ENCODE data around the gene CACNB4. TPM values are rescaled to one million over a fixed set of nuclear protein-coding genes. Genes with fewer than 3 reads are reported as not detected.
"Not testable (repeated sequence)": the region's sequence is repeated elsewhere in the genome, so short reads cannot be mapped to it uniquely, and the experiment has no call there.

Gene CACNB4
- total RNA-seq, 4 donors from 2014 or later = 0.20 to 1.6 (median 0.90) TPM

- Histone ChIP-seq H3K4me3 (no peak overlapping the region), H3K9me3 (no peaks in the 10 kb centered on the region), H3K36me3 (no peaks in the 10 kb centered on the region), H3K27ac (no peak overlapping the region), H3K4me1 (no peaks in the 10 kb centered on the region), H3K27me3 (no peaks in the 10 kb centered on the region)
- in situ Hi-C loops (cut with MboI; ENCODE audit: low pct_ligation_motif_present in 1 of 4, low pct_unique_long_range_greater_than_20kb in 1 of 4, low sequenced_read_pairs in 3 of 4) = no loop called here
- 69 to 72% methylated on average over 4 of the region's 4 CpGs for WGBS, 2 donors (ENCODE audit: low coverage in 1 of 2)
- intact Hi-C loops (cut with DNase I; ENCODE audit: low total_unique reads) = no loop called here
- TF ChIP-seq, protein P1, sequence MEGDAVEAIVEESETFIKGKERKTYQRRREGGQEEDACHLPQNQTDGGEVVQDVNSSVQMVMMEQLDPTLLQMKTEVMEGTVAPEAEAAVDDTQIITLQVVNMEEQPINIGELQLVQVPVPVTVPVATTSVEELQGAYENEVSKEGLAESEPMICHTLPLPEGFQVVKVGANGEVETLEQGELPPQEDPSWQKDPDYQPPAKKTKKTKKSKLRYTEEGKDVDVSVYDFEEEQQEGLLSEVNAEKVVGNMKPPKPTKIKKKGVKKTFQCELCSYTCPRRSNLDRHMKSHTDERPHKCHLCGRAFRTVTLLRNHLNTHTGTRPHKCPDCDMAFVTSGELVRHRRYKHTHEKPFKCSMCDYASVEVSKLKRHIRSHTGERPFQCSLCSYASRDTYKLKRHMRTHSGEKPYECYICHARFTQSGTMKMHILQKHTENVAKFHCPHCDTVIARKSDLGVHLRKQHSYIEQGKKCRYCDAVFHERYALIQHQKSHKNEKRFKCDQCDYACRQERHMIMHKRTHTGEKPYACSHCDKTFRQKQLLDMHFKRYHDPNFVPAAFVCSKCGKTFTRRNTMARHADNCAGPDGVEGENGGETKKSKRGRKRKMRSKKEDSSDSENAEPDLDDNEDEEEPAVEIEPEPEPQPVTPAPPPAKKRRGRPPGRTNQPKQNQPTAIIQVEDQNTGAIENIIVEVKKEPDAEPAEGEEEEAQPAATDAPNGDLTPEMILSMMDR (IDR thresholded peaks at IDR 0.05) = no peak
- TF ChIP-seq POLR2A (IDR thresholded peaks at IDR 0.05) = no peak
- TF ChIP-seq POLR2AphosphoS5 (IDR thresholded peaks at IDR 0.05) = no peak
- TF ChIP-seq EP300 (IDR thresholded peaks at IDR 0.05; ENCODE audit: low read depth) = no peak
- no peak for DNase-seq
Measured at GRCh38 chr2:151795646-151796240, 303.1 kb downstream of the CACNB4 start.

DNA sequence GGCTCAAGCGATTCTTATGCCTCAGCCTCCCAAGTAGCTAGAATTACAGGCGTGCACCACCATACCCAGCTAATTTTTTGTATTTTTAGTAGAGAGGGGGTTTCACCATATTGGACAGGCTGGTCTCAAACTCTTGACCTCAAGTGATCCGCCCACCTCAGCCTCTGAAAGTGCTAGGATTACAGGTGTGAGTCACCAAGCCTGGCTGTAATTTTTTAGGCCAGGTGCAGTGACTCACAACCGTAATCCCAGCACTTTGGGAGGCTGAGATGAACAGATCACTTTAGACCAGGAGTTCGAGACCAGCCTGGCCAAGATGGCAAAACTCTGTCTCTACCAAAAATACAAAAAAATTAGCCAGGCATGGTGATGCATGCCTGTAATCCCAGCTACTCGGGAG is 304.4 kb downstream of the CACNB4 start:
- DNase-seq; H3K27me3 ChIP-seq; H3K4me3 ChIP-seq; intact Hi-C loops (cut with DNase I; ENCODE audit: low total_unique reads); H3K27ac ChIP-seq; H3K36me3 ChIP-seq; H3K9me3 ChIP-seq; H3K4me1 ChIP-seq; in situ Hi-C loops (cut with MboI; ENCODE audit: low pct_ligation_motif_present in 1 of 4, low pct_unique_long_range_greater_than_20kb in 1 of 4, low sequenced_read_pairs in 3 of 4): not testable (repeated sequence)
- 96 to 97% methylated on average over 4 to 6 of the region's 6 CpGs for WGBS, 2 donors (ENCODE audit: low coverage in 1 of 2)

DNA sequence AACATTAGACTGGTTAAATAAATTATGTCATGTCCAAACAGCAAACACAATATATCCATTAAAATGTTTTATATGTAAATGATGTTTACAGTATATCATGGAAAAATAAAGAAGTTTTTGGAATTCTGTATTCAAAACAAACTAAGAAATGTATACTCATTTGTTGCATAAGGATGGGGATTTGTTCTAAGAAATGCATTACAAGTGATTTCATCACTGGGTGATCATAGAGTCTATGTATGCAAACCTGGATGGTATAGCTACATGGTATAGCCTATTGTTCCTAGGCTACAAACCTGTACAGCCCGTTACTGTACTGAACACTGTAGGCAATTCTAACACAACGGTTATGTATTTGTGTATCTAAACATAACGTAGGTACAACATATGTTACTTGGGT is 305.7 kb downstream of the CACNB4 start:
- in situ Hi-C loops (cut with MboI; ENCODE audit: low pct_ligation_motif_present in 1 of 4, low pct_unique_long_range_greater_than_20kb in 1 of 4, low sequenced_read_pairs in 3 of 4) = no loop called here
- Histone ChIP-seq H3K4me1 (no peaks in the 10 kb centered on the region), H3K9me3 (no peaks in the 10 kb centered on the region), H3K4me3 (no peak overlapping the region), H3K27ac (no peak overlapping the region), H3K36me3 (no peaks in the 10 kb centered on the region), H3K27me3 (no peaks in the 10 kb centered on the region)
- DNase-seq = no peak
- intact Hi-C loops (cut with DNase I; ENCODE audit: low total_unique reads) = no loop called here
- TF ChIP-seq POLR2AphosphoS5 (IDR thresholded peaks at IDR 0.05) = no peak
- TF ChIP-seq, protein P1 (IDR thresholded peaks at IDR 0.05) = no peak
- no peak for TF ChIP-seq POLR2A (IDR thresholded peaks at IDR 0.05)
- TF ChIP-seq EP300 (IDR thresholded peaks at IDR 0.05; ENCODE audit: low read depth) = no peak
- 98 to 100% methylated on average over 1 to 3 of the region's 3 CpGs for WGBS, 2 donors (ENCODE audit: low coverage in 1 of 2)

GRCh38 chr2:151792589-151792988 is 306.3 kb downstream of the CACNB4 start:
- no peaks in the 10 kb centered on the region for H3K4me1 ChIP-seq
- in situ Hi-C loops (cut with MboI; ENCODE audit: low pct_ligation_motif_present in 1 of 4, low pct_unique_long_range_greater_than_20kb in 1 of 4, low sequenced_read_pairs in 3 of 4) (no loop called here), intact Hi-C loops (cut with DNase I; ENCODE audit: low total_unique reads) (no loop called here)
- no peaks in the 10 kb centered on the region for H3K27me3 ChIP-seq
- H3K36me3 ChIP-seq = no peaks in the 10 kb centered on the region
- H3K4me3 ChIP-seq = no peak overlapping the region
- DNase-seq = no peak
- 95 to 100% methylated on average over 4 of the region's 4 CpGs for WGBS, 2 donors (ENCODE audit: low coverage in 1 of 2)
- H3K9me3 ChIP-seq = no peaks in the 10 kb centered on the region
- no peak for TF ChIP-seq POLR2AphosphoS5 (IDR thresholded peaks at IDR 0.05)
- TF ChIP-seq EP300 (IDR thresholded peaks at IDR 0.05; ENCODE audit: low read depth) = no peak
- TF ChIP-seq POLR2A (IDR thresholded peaks at IDR 0.05) = no peak
- TF ChIP-seq, protein P1 (IDR thresholded peaks at IDR 0.05) = no peak
- no peak overlapping the region for H3K27ac ChIP-seq

- no peak overlapping the region for H3K4me3 ChIP-seq
- DNase-seq = no peak
- H3K27ac ChIP-seq = no peak overlapping the region
- TF ChIP-seq POLR2AphosphoS5 (IDR thresholded peaks at IDR 0.05) (no peak), POLR2A (IDR thresholded peaks at IDR 0.05) (no peak), EP300 (IDR thresholded peaks at IDR 0.05; ENCODE audit: low read depth) (no peak)
- TF ChIP-seq, protein P1 (IDR thresholded peaks at IDR 0.05) = no peak
- intact Hi-C loops (cut with DNase I; ENCODE audit: low total_unique reads) = no loop called here
- H3K36me3 ChIP-seq = no peaks in the 10 kb centered on the region
- in situ Hi-C loops (cut with MboI; ENCODE audit: low pct_ligation_motif_present in 1 of 4, low pct_unique_long_range_greater_than_20kb in 1 of 4, low sequenced_read_pairs in 3 of 4) = no loop called here
- 93% methylated on average over 3 of the region's 3 CpGs for WGBS, 2 donors (ENCODE audit: low coverage in 1 of 2)
- no peaks in the 10 kb centered on the region for H3K9me3 ChIP-seq
- H3K27me3 ChIP-seq = no peaks in the 10 kb centered on the region
- no peaks in the 10 kb centered on the region for H3K4me1 ChIP-seq
Measured at GRCh38 chr2:151791545-151791944, 307.3 kb downstream of the CACNB4 start.
